IMR-90 (cell line): ENCODE data around the gene TRIO.

Experiments
- NFE2L2 ChIP-seq: fragments of 150-350 bp; IDR thresholded peaks from 2 replicates; pipeline ENCODE4 v1.6.1; 2016; ENCODE audit warnings: low read depth, mild to moderate bottlenecking, low read length
- POLR2A ChIP-seq: IDR thresholded peaks from 2 replicates; pipeline ENCODE4 v1.6.1; 2012; ENCODE audit warnings: mild to moderate bottlenecking, low read depth, low read length
- RAD21 ChIP-seq: IDR thresholded peaks from 2 replicates; pipeline ENCODE4 v1.6.1; 2012; ENCODE audit warnings: low read length, improper control_type of control experiment
- RFX5 ChIP-seq: IDR thresholded peaks from 2 replicates; pipeline ENCODE4 v1.8.0; 2012; ENCODE audit warnings: low read depth, mild to moderate bottlenecking, low read length, moderate library complexity
- SMC3 ChIP-seq: fragments of 150-350 bp; IDR thresholded peaks from 2 replicates; pipeline ENCODE4 v1.6.1; 2016; ENCODE audit warnings: low read depth, mild to moderate bottlenecking, antibody characterized with exemption, low read length, moderate library complexity
- TF ChIP-seq, protein P1 (sequence below): conservative IDR thresholded peaks from 2 replicates; pipeline ENCODE4 v1.5.1; 2012; ENCODE audit warnings: mild to moderate bottlenecking, low read depth, low read length, improper control_type of control experiment

DNA sequence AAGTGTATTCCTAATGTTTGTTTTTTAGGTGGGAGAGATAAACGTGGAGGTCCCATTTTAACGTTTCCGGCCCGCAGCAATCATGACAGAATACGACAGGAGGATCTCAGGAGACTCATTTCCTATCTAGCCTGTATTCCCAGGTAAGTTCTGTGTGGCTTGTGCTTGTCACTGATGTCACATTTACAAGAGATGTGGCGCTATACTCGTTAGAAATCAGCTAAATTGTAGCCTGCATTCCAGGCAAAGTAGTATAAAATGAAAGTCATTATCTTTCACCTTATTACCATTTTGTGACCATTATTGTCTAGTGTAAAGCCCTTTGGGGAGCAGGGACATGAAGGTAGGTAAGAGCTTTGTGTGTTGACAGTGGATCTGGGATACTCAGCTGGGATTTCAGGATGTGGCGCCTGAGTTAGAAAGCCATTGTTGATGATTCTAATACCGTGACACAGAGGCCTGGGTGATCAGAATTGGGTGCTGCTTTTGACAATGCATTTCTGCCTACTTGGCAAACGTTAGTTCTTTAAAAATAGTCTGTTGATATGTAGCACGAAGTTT is 137.2 kb downstream of the TRIO start:
- TF ChIP-seq POLR2A (no peak), SMC3 (no peak), RAD21 (no peak), RFX5 (no peak), NFE2L2 (no peak)
- TF ChIP-seq, protein P1, sequence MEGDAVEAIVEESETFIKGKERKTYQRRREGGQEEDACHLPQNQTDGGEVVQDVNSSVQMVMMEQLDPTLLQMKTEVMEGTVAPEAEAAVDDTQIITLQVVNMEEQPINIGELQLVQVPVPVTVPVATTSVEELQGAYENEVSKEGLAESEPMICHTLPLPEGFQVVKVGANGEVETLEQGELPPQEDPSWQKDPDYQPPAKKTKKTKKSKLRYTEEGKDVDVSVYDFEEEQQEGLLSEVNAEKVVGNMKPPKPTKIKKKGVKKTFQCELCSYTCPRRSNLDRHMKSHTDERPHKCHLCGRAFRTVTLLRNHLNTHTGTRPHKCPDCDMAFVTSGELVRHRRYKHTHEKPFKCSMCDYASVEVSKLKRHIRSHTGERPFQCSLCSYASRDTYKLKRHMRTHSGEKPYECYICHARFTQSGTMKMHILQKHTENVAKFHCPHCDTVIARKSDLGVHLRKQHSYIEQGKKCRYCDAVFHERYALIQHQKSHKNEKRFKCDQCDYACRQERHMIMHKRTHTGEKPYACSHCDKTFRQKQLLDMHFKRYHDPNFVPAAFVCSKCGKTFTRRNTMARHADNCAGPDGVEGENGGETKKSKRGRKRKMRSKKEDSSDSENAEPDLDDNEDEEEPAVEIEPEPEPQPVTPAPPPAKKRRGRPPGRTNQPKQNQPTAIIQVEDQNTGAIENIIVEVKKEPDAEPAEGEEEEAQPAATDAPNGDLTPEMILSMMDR = no peak
